Activated CD4-positive, alpha-beta T cell treated with anti-CD3 and anti-CD28 coated beads for 36 hours (primary cell): ENCODE data around the gene CCDC106. TPM values are rescaled to one million over a fixed set of nuclear protein-coding genes. Genes with fewer than 3 reads are reported as not detected.
A peak's percentile ranks its signal among the peaks of the same experiment; 100 is the strongest.

Experiments
- ATAC-seq: fragments of 200-7000 bp; cut with Tn5 transposase; one replicate; pipeline ENCODE4 v1.10.0; 2021; ENCODE audit warnings: mild to moderate bottlenecking, moderate library complexity
- CTCF ChIA-PET: fragments of 350-600 bp; sonication (Branson Sonifier 250); formaldehyde crosslinking; loops from one replicate; lab custom pipeline; 2021; ENCODE audit warnings: antibody characterized with exemption; lab: Charles Lee
- POLR2A ChIA-PET: fragments of 350-600 bp; sonication (Branson Sonifier 250); formaldehyde crosslinking; loops from one replicate; lab custom pipeline; 2021; ENCODE audit warnings: antibody characterized with exemption, inconsistent platforms; lab: Charles Lee
- DNase-seq: peaks from one replicate; pipeline ENCODE4 v3.0.0-alpha.2; 2020
- H3K27ac Mint-ChIP-seq: one replicate; pipeline ENCODE4 v1.8.0; 2021; ENCODE audit warnings: mixed read lengths
- H3K27me3 Mint-ChIP-seq: one replicate; pipeline ENCODE4 v1.8.0; 2021; ENCODE audit warnings: mixed read lengths
- H3K36me3 Mint-ChIP-seq: one replicate; pipeline ENCODE4 v1.8.0; 2021; ENCODE audit warnings: low read depth, mixed read lengths
- H3K4me1 Mint-ChIP-seq: one replicate; pipeline ENCODE4 v1.8.0; 2021; ENCODE audit warnings: mixed read lengths
- H3K4me3 Mint-ChIP-seq: one replicate; pipeline ENCODE4 v1.8.0; 2021; ENCODE audit warnings: mild to moderate bottlenecking, moderate library complexity, mixed read lengths
- H3K9me3 Mint-ChIP-seq: one replicate; pipeline ENCODE4 v1.8.0; 2021; ENCODE audit warnings: low read depth, mixed read lengths
- intact Hi-C, 2 experiments: fragments of 100-400 bp; cut with DNase I in 1 of 2; cut with micrococcal nuclease in 1 of 2; formaldehyde crosslinking; loops; one replicate each; pipeline versions ENCODE4 v1.14.2 to v1.15.1; 2022 to 2024; cut with DNase I, micrococcal nuclease
- total RNA-seq, 2 experiments: library from RNA; stranded (reverse); gene quantifications; one replicate each; pipeline ENCODE4 v1.2.3, GENCODE V29; 2021

CCDC106 gene
- total RNA-seq, result 1 to 10 TPM; 6.2 to 6.3 TPM

DNA sequence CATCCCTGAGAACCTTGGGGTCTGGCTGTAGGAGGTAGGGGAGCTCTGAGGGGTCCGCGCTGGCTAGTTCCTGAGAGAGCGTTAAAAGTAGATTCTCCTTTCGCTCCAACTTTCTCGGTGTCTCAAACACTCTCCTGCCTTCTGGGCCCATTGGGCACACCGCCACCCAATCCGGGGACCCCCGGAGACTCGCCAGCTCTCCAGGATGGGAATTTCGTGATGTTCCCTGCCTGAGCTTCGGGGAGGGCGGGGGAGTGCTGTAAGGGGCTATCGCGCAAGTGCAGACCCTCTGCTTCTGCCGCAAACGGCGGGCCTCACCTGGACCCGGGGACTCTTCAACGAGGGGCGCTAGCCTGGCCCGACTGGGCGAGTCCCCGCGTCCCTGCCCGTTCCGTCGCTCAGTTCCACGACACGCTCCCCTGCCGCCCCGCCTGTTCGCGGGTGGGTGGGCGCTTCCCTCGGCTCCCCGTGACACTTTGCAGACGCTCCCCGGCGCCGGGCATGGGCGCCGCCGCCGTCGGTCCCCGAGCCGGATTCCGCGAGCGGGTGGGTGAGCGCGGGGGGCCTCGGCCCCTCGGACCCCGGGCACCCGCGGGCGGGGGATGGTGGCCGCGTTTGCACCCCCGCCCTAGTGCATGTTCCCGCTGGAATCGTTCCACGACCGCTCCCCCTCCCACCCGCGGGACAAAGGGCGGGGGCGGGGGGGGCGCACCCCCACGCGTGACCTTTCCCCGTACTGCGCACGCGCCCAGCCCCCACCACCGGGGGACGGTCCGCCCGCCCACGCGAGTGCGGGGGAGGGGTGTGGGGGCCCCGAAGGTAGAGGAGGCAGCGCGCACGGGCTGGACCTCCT is at the start of gene CCDC106:
Gene CCDC106, plus strand, starts transcription at position 481 of the 853 bp plus-strand sequence. CDS start 835 bp downstream, outside the sequence.
- H3K4me1 Mint-ChIP-seq, result peaks cover 49% of the 10 kb centered on the region
- intact Hi-C loops, result no loop called here
- H3K4me3 Mint-ChIP-seq, result peak within 1 kb of the TSS; percentile 74
- no peak for ATAC-seq
- H3K27me3 Mint-ChIP-seq, result no peaks in the 10 kb centered on the region
- peaks cover 34% of the 10 kb centered on the region for H3K36me3 Mint-ChIP-seq
- DNase-seq, result peak; percentile 60
- H3K9me3 Mint-ChIP-seq, result no peaks in the 10 kb centered on the region
- ChIA-PET CTCF (interaction anchor here (0.7 to 1.4 kb wide), 5 partner anchors 9 to 28 kb away, joined by 3 to 9 read pairs (median 4); no protein-coding TSS in a partner anchor), POLR2A (interaction anchor here (1.0 to 1.6 kb wide), 2 partner anchors 15 to 49 kb away, joined by 3 to 4 read pairs; partner anchors contain the start of gene FIZ1)
- peak within 1 kb of the TSS; percentile 82 for H3K27ac Mint-ChIP-seq

DNA sequence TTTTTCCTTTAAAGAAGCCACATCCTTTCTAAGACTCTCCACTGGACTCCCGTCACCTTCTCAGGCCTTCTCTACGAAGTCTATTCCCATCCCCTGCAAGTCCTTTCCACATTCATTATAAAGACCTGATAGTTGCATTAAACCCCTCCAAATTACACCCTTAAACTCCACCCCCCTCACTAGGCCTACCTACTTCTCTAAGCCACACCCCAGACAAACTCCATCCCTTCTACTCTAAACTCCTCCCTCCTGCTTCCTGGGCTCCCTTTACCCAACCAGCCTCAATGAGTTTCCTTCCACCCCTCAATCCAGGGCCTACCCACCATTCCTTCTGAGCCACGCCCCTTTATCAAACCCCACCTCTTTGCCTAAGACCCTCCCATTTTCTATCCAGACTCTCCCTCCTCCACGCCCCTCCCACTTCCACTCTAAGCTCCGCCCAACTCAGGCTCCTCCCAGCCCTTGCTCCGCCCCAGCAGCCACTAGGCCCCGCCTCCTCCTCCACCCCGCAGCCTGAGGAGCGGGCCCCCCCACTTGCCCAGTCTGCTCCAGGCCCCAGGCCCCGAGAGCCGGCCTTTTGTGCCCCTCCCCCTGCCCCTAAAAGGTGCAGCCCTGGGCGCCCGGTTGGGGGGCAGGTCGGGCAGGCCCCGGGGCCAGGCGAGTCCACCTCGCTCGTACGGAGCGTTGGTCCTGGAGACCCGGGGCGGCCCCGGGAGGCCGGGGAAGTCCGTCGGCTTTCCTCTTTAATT is 49.1 kb upstream of the CCDC106 start:
- DNase-seq (peak; percentile 98), ATAC-seq (peak; percentile 79)
- intact Hi-C loops, result loop anchor here (1.0 to 2.0 kb wide), 21 partner anchors 12 to 1732 kb away; partner anchors contain the start of genes U2AF2 (in 2 of the 2), ZNF579 (in 2 of the 2), ZNF784 (in 2 of the 2) and EPN1 (in 1 of the 2)
- POLR2A ChIA-PET, result interaction anchor here (0.5 to 1.8 kb wide), 12 partner anchors 11 to 1135 kb away, joined by 3 to 12 read pairs (median 4); partner anchors contain the start of genes CCDC106, LENG9, SYT5 and U2AF2
- Mint-ChIP-seq H3K36me3 (peaks cover 44% of the 10 kb centered on the region), H3K27me3 (no peaks in the 10 kb centered on the region), H3K4me3 (peak overlapping the region; percentile 89), H3K9me3 (no peaks in the 10 kb centered on the region), H3K27ac (peak overlapping the region; percentile 99), H3K4me1 (peaks cover 28% of the 10 kb centered on the region)
- CTCF ChIA-PET, result interaction anchor here (0.5 to 1.3 kb wide), 6 partner anchors 39 to 419 kb away, joined by 3 to 7 read pairs (median 4); partner anchors contain the start of genes SYT5 and U2AF2

DNA sequence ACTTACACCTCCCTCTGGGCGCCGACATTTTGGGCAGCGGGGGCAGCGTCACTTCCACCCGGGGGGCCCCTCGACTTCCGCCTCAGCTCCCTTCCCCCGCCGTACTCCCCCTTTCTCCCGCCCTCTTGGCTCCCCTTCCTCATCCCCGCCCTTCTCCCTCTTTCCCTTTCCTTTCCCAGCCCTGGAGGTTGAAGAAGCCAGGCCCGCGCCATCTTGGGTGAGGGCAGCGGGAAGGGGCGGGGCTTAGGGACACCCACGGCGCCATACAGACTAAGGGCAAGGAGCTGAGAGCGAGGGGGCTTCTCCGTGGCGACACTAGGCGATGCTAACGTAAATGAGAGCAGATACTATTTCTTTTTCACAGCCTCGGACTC is 48.6 kb upstream of the CCDC106 start, which contains the start of gene FIZ1:
Gene FIZ1, minus strand, starts transcription at position 50 of the 374 bp plus-strand sequence. CDS start 1,652 bp downstream, outside the sequence.
- peak; percentile 98 for DNase-seq
- Mint-ChIP-seq H3K4me3 (peak within 1 kb of the TSS; percentile 89), H3K9me3 (no peaks in the 10 kb centered on the region), H3K27ac (peak within 1 kb of the TSS; percentile 99), H3K27me3 (no peaks in the 10 kb centered on the region), H3K4me1 (peaks cover 29% of the 10 kb centered on the region), H3K36me3 (peaks cover 44% of the 10 kb centered on the region)
- ChIA-PET CTCF (interaction anchor here (0.6 to 1.3 kb wide), 5 partner anchors 38 to 419 kb away, joined by 3 to 7 read pairs (median 4); partner anchors contain the start of genes SYT5 and U2AF2), POLR2A (interaction anchor here (0.5 to 1.8 kb wide), 14 partner anchors 12 to 583 kb away, joined by 3 to 12 read pairs (median 4); partner anchors contain the start of genes CCDC106, SYT5, U2AF2 and UBE2S)
- intact Hi-C loops, result loop anchor here (1.0 to 2.0 kb wide), 21 partner anchors 12 to 1733 kb away; partner anchors contain the start of genes U2AF2 (in 2 of the 2), ZNF579 (in 2 of the 2), ZNF784 (in 2 of the 2) and EPN1 (in 1 of the 2)
- ATAC-seq, result peak; percentile 79

DNA sequence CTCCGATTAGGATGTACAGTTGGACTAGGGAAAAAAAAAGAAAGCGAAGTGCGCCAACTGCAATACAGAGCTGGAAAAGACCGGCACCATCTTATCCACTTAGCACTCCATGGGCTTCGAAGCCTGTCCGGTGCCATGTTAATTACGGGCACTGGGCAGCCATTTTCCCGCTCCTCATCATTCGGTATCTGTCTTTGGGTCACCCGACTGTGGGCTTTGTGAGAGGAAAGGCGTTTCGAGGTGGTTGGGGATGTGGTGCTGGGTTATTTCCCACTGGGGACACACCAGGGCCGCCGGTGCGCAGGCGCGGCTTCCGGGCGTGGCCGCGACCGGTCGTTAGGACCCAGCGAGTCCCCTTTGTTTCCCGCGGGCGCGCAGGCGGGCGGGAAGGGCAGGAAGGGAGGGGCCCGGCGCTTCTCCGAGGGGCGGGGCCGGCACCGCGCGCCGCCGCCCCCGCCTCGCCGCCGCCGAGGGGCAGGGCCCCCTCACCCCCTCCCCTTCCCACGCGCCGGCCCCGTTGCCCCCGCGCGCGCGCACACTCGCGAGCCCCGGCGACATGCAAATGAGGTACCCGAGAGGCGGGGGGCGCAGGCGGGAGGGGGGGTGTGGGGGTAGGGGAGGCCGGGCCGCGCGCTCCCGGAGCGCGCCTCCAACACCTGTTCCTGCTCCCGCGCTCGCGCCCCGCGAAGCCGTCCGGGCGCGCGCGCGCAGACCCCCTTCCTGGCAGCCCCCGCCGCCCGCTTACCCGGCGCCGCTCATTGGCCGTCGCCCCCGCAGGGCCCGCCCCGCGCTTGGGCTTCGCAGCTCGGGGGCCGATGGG is 48.0 kb upstream of the CCDC106 start, which contains the start of gene ZNF524:
Gene ZNF524, plus strand, starts transcription at position 447 of the 820 bp plus-strand sequence. CDS start 1,825 bp downstream, outside the sequence.
- no peaks in the 10 kb centered on the region for H3K27me3 Mint-ChIP-seq
- ChIA-PET POLR2A (interaction anchor here (0.6 to 1.8 kb wide), 9 partner anchors 12 to 521 kb away, joined by 3 to 12 read pairs (median 4); partner anchors contain the start of genes U2AF2, UBE2S, ZNF579 and ZNF784), CTCF (interaction anchor here (1.1 to 1.3 kb wide), 3 partner anchors 37 to 54 kb away, joined by 4 to 7 read pairs (median 5); partner anchors contain the start of gene U2AF2)
- H3K27ac Mint-ChIP-seq, result peak within 1 kb of the TSS; percentile 99
- H3K36me3 Mint-ChIP-seq, result peaks cover 39% of the 10 kb centered on the region
- DNase-seq (peak; percentile 91), ATAC-seq (peak; percentile 57)
- intact Hi-C loops, result loop anchor here (1.0 to 10.0 kb wide), 25 partner anchors 13 to 1733 kb away; partner anchors contain the start of genes U2AF2 (in 2 of the 2), ZNF579 (in 2 of the 2), ZNF784 (in 2 of the 2) and DNAAF3 (in 1 of the 2)
- H3K4me1 Mint-ChIP-seq, result peaks cover 35% of the 10 kb centered on the region
- H3K9me3 Mint-ChIP-seq, result no peaks in the 10 kb centered on the region
- peak within 1 kb of the TSS; percentile 89 for H3K4me3 Mint-ChIP-seq

DNA sequence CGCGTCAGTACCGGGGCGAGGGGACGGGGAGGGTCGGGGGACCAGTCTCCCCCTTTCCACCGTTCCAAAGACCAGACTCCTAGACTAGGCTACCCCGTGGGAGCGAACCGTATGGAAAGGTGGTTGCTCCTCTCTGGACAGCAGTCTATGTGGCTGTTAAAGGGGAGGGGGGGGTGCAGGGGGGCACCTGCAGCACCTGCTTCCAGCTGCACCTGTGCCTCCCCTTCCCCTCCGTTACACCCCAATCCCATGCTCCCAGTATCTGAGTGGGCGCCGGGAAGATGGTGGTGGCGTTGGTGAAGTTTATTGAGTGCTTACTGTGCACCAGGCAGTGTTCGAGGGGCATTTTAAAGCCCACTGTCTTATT is 47.4 kb upstream of the CCDC106 start:
- Mint-ChIP-seq H3K4me3 (peak overlapping the region; percentile 78), H3K27ac (peak overlapping the region; percentile 90), H3K27me3 (no peaks in the 10 kb centered on the region), H3K4me1 (peaks cover 35% of the 10 kb centered on the region), H3K9me3 (no peaks in the 10 kb centered on the region), H3K36me3 (peaks cover 33% of the 10 kb centered on the region)
- intact Hi-C loops, result loop anchor here in 1 of 2 experiments (1.0 to 10.0 kb wide), 4 partner anchors 139 to 1151 kb away; partner anchors contain the start of genes DNAAF3, ISOC2 and LENG8
- CTCF ChIA-PET, result interaction anchor here (1.3 kb wide), 1 partner anchor 37 kb away, joined by 5 read pairs; no protein-coding TSS in a partner anchor
- POLR2A ChIA-PET, result interaction anchor here (0.6 kb wide), 1 partner anchor 53 kb away, joined by 3 read pairs; no protein-coding TSS in a partner anchor
- DNase-seq (no peak), ATAC-seq (no peak)

DNA sequence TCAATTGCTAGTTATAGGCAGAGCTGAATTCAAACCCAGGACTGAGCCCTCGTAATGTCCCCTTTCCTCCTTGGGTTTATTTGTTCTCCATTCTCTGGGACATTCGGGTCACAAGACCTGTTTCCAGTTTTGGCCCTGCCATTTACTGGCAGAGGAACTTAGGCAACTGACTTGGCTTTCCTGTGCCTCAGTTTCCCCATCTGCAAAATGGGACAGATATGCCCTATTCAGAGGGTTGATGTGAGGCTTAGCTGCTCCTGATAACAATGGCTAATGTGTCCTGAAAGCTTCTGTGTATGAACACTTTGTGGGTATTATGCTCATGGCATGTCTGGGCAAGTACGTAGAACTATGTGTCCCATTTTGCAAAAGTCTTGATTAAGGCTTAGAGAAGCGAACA is 46.9 kb upstream of the CCDC106 start:
- H3K27ac Mint-ChIP-seq, result peak overlapping the region; percentile 90
- DNase-seq, result no peak
- peaks cover 30% of the 10 kb centered on the region for H3K36me3 Mint-ChIP-seq
- H3K9me3 Mint-ChIP-seq, result no peaks in the 10 kb centered on the region
- intact Hi-C loops, result loop anchor here in 1 of 2 experiments (10.0 kb wide), 1 partner anchor 436 kb away; the partner anchor contains the start of gene DNAAF3
- ChIA-PET CTCF (no interaction called here), POLR2A (interaction anchor here (0.6 kb wide), 1 partner anchor 53 kb away, joined by 3 read pairs; no protein-coding TSS in a partner anchor)
- no peaks in the 10 kb centered on the region for H3K27me3 Mint-ChIP-seq
- H3K4me1 Mint-ChIP-seq, result peaks cover 36% of the 10 kb centered on the region
- no peak for ATAC-seq
- H3K4me3 Mint-ChIP-seq, result peak overlapping the region; percentile 78

DNA sequence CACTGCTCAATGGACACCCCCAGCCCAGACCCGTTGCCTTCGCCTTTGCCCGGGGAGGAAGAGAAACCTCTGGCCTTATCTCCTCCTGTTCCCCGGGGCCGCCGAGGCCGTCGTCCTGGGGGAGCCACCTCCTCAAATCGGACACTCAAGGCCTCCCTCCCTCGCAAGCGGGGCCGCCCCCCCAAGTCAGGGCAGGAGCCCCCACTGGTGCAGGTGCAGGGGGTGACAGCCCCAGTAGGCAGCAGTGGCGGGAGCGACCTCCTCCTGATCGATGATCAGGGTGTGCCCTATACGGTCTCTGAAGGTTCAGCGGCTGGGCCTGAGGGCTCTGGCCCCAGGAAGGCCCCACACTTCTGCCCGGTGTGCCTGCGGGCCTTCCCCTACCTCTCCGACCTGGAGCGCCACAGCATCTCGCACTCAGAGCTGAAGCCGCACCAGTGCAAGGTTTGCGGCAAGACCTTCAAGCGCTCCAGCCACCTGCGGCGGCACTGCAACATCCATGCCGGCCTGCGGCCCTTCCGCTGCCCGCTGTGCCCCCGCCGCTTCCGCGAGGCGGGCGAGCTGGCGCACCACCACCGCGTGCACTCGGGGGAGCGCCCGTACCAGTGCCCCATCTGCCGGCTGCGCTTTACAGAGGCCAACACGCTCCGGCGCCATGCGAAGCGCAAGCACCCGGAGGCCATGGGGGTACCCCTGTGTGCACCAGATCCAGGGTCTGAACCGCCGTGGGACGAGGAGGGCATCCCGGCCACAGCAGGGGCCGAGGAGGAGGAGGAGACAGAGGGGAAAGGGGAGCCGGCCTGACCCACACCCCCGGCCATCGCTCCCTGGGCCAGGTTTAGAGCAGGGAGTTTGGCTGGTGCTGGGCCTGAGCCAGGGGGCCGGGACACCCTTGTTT is 45.7 kb upstream of the CCDC106 start:
- Mint-ChIP-seq H3K27ac (no peak overlapping the region), H3K27me3 (no peaks in the 10 kb centered on the region), H3K36me3 (peaks cover 25% of the 10 kb centered on the region), H3K4me1 (peaks cover 44% of the 10 kb centered on the region), H3K9me3 (no peaks in the 10 kb centered on the region), H3K4me3 (no peak overlapping the region)
- DNase-seq (no peak), ATAC-seq (no peak)
- ChIA-PET POLR2A (interaction anchor here (0.7 kb wide), 1 partner anchor 201 kb away, joined by 3 read pairs; no protein-coding TSS in a partner anchor), CTCF (no interaction called here)
- intact Hi-C loops, result loop anchor here in 1 of 2 experiments (10.0 kb wide), 1 partner anchor 438 kb away; the partner anchor contains the start of gene DNAAF3

DNA sequence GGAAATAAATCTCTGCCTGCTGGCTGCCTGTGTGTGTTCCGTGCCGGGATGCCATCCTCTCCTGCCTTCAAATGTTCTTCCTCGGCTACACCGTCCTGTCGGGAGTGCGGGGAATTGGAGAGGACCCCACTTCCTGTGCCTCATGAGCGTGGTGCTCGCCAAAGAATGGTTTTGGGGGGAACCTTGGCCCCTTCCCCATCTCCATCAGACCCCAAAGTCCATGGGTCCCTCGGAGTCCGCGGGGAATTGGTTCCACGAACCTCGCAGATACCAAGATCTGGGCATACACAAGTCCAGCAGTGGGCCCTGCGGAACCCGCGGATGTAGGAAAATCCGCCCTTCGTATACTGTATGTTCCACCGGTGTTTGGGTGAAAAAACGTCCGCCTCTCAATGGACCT is 44.9 kb upstream of the CCDC106 start:
- H3K27me3 Mint-ChIP-seq, result no peaks in the 10 kb centered on the region
- ChIA-PET CTCF (no interaction called here), POLR2A (no interaction called here)
- H3K36me3 Mint-ChIP-seq, result peaks cover 27% of the 10 kb centered on the region
- peaks cover 49% of the 10 kb centered on the region for H3K4me1 Mint-ChIP-seq
- ATAC-seq (no peak), DNase-seq (no peak)
- no peak overlapping the region for H3K27ac Mint-ChIP-seq
- intact Hi-C loops, result loop anchor here in 1 of 2 experiments (10.0 kb wide), 1 partner anchor 438 kb away; the partner anchor contains the start of gene DNAAF3
- no peaks in the 10 kb centered on the region for H3K9me3 Mint-ChIP-seq
- H3K4me3 Mint-ChIP-seq, result peak overlapping the region; percentile 30
